Mucosa of rectum (tissue), 2 donors: ENCODE data around the gene GNG3.
"Not testable (repeated sequence)": the region's sequence is repeated elsewhere in the genome, so short reads cannot be mapped to it uniquely, and the experiment has no call there.

ENCODE experiments used
- H3K27ac ChIP-seq, 2 donors: one replicate each; pipeline ENCODE4 v1.7.0; 2013; ENCODE audit warnings: inconsistent platforms in 2 of 2, low read depth in 2 of 2, low read length in 2 of 2
- H3K27me3 ChIP-seq, 2 donors: one replicate each; pipeline ENCODE4 v1.7.0; 2013; ENCODE audit warnings: low read length in 2 of 2; ENCODE audit not compliant: control insufficient read depth in 2 of 2, insufficient read depth in 2 of 2
- H3K36me3 ChIP-seq, 2 donors: one replicate each; pipeline ENCODE4 v1.7.0; 2013; ENCODE audit warnings: low read length in 2 of 2; ENCODE audit not compliant: control insufficient read depth in 2 of 2, insufficient read depth in 2 of 2
- H3K4me1 ChIP-seq, 2 donors: one replicate each; pipeline ENCODE4 v1.7.0; 2013; ENCODE audit warnings: low read length in 2 of 2, mild to moderate bottlenecking in 1 of 2; ENCODE audit not compliant: control insufficient read depth in 2 of 2, insufficient read depth in 2 of 2
- H3K4me3 ChIP-seq, 2 donors: one replicate each; pipeline ENCODE4 v1.7.0; 2013; ENCODE audit warnings: low read length in 2 of 2
- H3K9ac ChIP-seq, 2 donors: one replicate each; pipeline ENCODE4 v1.7.0; 2013; ENCODE audit warnings: low read length in 2 of 2, low read depth in 1 of 2, mild to moderate bottlenecking in 1 of 2
- H3K9me3 ChIP-seq, 2 donors: one replicate each; pipeline ENCODE4 v1.7.0; 2013; ENCODE audit warnings: low read length in 2 of 2; ENCODE audit not compliant: control insufficient read depth in 2 of 2
- donor health status: healthy.
- donor health status: Normal muscosa, but diverticular disease.

GNG3 gene

GRCh38 chr11:62682518-62682917, 25.0 kb upstream of the GNG3 start:
- Histone ChIP-seq H3K27me3 (no peaks in the 10 kb centered on the region), H3K4me3 (no peak overlapping the region), H3K27ac (no peak overlapping the region), H3K9me3 (no peaks in the 10 kb centered on the region), H3K9ac (no peak overlapping the region), H3K4me1 (peaks cover 12 to 13% of the 10 kb centered on the region in 2 donors), H3K36me3 (peaks cover 2 to 5% of the 10 kb centered on the region in 2 donors)

- peak overlapping the region in 1 of 2 donors; percentile 38 for H3K9ac ChIP-seq
- H3K9me3 ChIP-seq, result no peaks in the 10 kb centered on the region
- H3K36me3 ChIP-seq, result peaks cover 17 to 22% of the 10 kb centered on the region in 2 donors
- peaks cover 0 to 2% of the 10 kb centered on the region in 2 donors for H3K4me1 ChIP-seq
- no peaks in the 10 kb centered on the region for H3K27me3 ChIP-seq
- no peak overlapping the region for H3K27ac ChIP-seq
- peak overlapping the region; percentile 30 to 55 for H3K4me3 ChIP-seq
Observed at GRCh38 chr11:62687508-62688396, 19.7 kb upstream of the GNG3 start.

- peaks cover 20 to 28% of the 10 kb centered on the region in 2 donors for H3K36me3 ChIP-seq
- H3K4me1 ChIP-seq, result peaks cover 0 to 2% of the 10 kb centered on the region in 2 donors
- H3K27me3 ChIP-seq, result no peaks in the 10 kb centered on the region
- no peak overlapping the region for H3K27ac ChIP-seq
- peak overlapping the region in 1 of 2 donors; percentile 26 for H3K9ac ChIP-seq
- H3K4me3 ChIP-seq, result peak overlapping the region in 1 of 2 donors; percentile 55
- H3K9me3 ChIP-seq, result no peaks in the 10 kb centered on the region
Observed at GRCh38 chr11:62688491-62688890, 19.0 kb upstream of the GNG3 start.

GRCh38 chr11:62689421-62690183, 17.9 kb upstream of the GNG3 start, which contains the start of gene LRRN4CL:
Gene LRRN4CL, minus strand, starts transcription at chr11:62689530. Its CDS starts 1,022 bp downstream, at chr11:62688508.
- no peaks in the 10 kb centered on the region for H3K9me3 ChIP-seq

GRCh38 chr11:62693624-62694023, 13.9 kb upstream of the GNG3 start:
- not testable (repeated sequence) for H3K27me3 ChIP-seq, H3K9ac ChIP-seq
- H3K36me3 ChIP-seq, result peaks cover 20 to 30% of the 10 kb centered on the region in 2 donors

More at GRCh38 chr11:62689421-62690183, 17.9 kb upstream of the GNG3 start, which contains the start of gene LRRN4CL:
- Histone ChIP-seq H3K4me3 (peak within 1 kb of the TSS; percentile 32 to 55), H3K36me3 (peaks cover 20 to 30% of the 10 kb centered on the region in 2 donors), H3K27ac (peak within 1 kb of the TSS; percentile 56 to 63), H3K9ac (peak within 1 kb of the TSS in 1 of 2 donors; percentile 26), H3K4me1 (peaks cover 0 to 2% of the 10 kb centered on the region in 2 donors), H3K27me3 (no peaks in the 10 kb centered on the region)

GRCh38 chr11:62694455-62695167, 12.9 kb upstream of the GNG3 start:
- H3K27me3 ChIP-seq, result no peaks in the 10 kb centered on the region
- no peaks in the 10 kb centered on the region for H3K9me3 ChIP-seq
- H3K4me1 ChIP-seq, result peaks cover 0 to 2% of the 10 kb centered on the region in 2 donors
- peaks cover 20 to 30% of the 10 kb centered on the region in 2 donors for H3K36me3 ChIP-seq
- no peak overlapping the region for H3K27ac ChIP-seq
- no peak overlapping the region for H3K4me3 ChIP-seq
- no peak overlapping the region for H3K9ac ChIP-seq

More at GRCh38 chr11:62693624-62694023, 13.9 kb upstream of the GNG3 start:
- not testable (repeated sequence) for H3K4me1 ChIP-seq, H3K9me3 ChIP-seq, H3K4me3 ChIP-seq, H3K27ac ChIP-seq

- H3K9me3 ChIP-seq, result no peaks in the 10 kb centered on the region
- no peak overlapping the region for H3K27ac ChIP-seq
- no peak overlapping the region for H3K9ac ChIP-seq
- H3K4me1 ChIP-seq, result peaks cover 16 to 19% of the 10 kb centered on the region in 2 donors
- H3K4me3 ChIP-seq, result no peak overlapping the region
- H3K27me3 ChIP-seq, result no peaks in the 10 kb centered on the region
- H3K36me3 ChIP-seq, result no peaks in the 10 kb centered on the region
Observed at GRCh38 chr11:62702246-62702645, 5.2 kb upstream of the GNG3 start.

GRCh38 chr11:62703921-62704320, 3.6 kb upstream of the GNG3 start:
- H3K9me3 ChIP-seq, H3K36me3 ChIP-seq, H3K27me3 ChIP-seq, H3K9ac ChIP-seq, H3K4me3 ChIP-seq, H3K27ac ChIP-seq: not testable (repeated sequence)
- H3K4me1 ChIP-seq, result peaks cover 23 to 26% of the 10 kb centered on the region in 2 donors

GRCh38 chr11:62705413-62705812, 2.1 kb upstream of the GNG3 start:
- Histone ChIP-seq H3K4me1 (peaks cover 35 to 37% of the 10 kb centered on the region in 2 donors), H3K27ac (peak overlapping the region; percentile 75 to 77), H3K4me3 (peak overlapping the region; percentile 80), H3K27me3 (no peaks in the 10 kb centered on the region), H3K9ac (peak overlapping the region; percentile 69 to 73), H3K36me3 (peaks cover 0 to 4% of the 10 kb centered on the region in 2 donors), H3K9me3 (no peaks in the 10 kb centered on the region)
